KBM-7 (cell line): Measurements from ENCODE around the gene SMARCC1.

Experiments
- DNase-seq: peaks from one replicate; pipeline ENCODE4 v3.0.0-alpha.2; 2015
- in situ Hi-C: fragments of 300-500 bp; cut with MboI; formaldehyde crosslinking; loops from 2 replicates; pipeline ENCODE4 v1.14.3; 2020; ENCODE audit warnings: low sequenced_read_pairs, low pct_unique_long_range_greater_than_20kb, mixed read lengths

The SMARCC1 gene

GRCh38 chr3:47714606-47715005 lies 67.1 kb downstream of the SMARCC1 start:
- in situ Hi-C loops, result no loop called here
- no peak for DNase-seq

GRCh38 chr3:47713655-47714054 lies 68.0 kb downstream of the SMARCC1 start:
- DNase-seq, result no peak
- in situ Hi-C loops, result no loop called here

- in situ Hi-C loops, result no loop called here
- no peak for DNase-seq
Measured at GRCh38 chr3:47712398-47712797, 69.3 kb downstream of the SMARCC1 start.

GRCh38 chr3:47711596-47711995 lies 70.1 kb downstream of the SMARCC1 start:
- in situ Hi-C loops, result no loop called here
- DNase-seq, result no peak

DNA sequence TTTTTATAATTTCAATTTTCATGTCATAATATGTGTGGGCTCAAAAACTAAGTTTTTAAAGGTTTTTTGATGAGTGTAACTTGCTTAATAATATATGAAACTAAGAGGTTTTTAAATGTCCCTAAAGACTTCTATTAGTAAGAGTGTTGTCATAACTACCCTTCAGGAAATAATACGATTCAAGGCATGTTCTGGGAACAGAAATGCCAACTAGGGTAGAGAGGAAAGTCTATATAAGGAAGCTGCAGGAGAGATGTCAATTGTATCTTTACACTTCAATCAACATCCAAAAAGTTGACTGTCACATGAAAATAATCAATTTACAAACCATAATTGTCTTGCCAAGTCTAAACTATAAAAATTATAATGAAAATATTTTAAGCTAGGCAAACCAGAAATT lies 76.3 kb downstream of the SMARCC1 start:
- in situ Hi-C loops, result no loop called here
- no peak for DNase-seq

GRCh38 chr3:47704237-47704612 lies 77.5 kb downstream of the SMARCC1 start:
- in situ Hi-C loops, result no loop called here
- DNase-seq, result no peak

DNA sequence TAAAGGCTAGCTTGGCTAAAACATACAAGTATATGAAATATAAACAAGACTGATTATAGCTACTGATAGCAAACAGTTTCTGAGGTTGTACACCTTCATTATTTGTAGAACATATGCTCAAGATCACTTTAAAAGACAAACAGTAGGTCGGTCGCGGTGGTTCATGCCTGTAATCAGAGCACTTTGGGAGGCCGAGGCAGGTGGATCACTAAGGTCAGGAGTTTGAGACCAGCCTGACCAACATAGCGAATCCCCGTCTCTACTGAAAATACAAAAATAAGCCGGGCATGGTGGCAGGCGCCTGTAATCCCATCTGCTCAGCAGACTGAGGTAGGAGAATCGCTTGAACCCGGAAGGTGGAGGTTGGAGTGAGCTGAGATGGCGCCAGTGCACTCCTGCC lies 80.3 kb downstream of the SMARCC1 start:
- in situ Hi-C loops, result no loop called here
- DNase-seq, result no peak

DNA sequence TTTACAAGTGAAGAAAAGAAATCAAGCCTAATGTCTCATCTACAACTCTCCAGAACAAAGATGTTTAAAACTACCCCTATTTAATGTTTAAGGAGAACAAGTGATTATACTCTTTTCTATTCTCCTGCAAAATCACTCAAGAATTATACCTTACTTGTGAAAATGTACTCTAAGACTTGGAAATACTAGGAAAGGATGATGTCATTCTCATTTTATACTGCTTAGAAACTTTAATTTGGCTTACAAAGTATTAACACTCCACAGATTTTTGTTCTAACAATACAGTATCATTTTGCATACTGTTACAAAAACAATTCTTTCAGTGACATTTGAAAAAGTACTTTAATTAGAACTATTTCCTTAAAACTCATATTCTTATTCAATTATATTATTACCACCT lies 89.5 kb downstream of the SMARCC1 start:
- DNase-seq, result no peak
- in situ Hi-C loops, result no loop called here

DNA sequence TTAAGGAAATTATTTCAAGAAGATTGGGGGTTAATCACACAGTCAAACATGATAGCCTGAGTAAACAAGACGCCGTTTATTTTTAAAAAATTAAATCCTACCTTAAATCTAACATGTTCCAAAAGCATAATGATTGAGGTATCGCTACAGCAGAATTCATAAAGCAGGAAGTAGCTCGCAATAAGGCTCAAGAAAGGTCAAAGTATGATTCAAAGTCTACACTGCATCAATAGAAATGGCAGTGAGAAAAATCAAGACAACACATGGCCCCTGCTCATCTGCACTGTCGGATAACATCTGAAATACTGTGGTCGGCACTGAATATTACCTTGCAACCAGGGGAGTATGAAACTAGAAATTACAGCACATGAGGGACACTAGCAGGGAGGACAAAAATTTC lies 93.2 kb downstream of the SMARCC1 start:
- DNase-seq, result no peak
- in situ Hi-C loops, result no loop called here

DNA sequence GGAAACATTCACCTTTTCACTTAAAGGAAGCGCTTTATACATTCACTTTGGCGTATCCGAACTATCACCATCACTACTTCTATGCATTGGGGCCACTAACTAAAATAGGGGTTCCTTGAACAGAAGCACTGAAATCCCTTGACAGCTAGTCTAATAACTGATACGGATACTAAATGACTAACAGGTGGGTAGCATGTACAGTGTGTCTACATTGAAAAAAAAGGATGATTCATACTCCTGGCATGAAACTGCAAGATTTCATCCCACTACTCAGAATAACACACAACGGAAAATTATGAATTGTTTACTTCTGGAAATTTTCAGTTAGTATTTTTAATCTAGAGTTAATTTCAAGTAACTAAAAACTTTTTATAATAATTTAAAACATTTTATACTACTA lies 96.7 kb downstream of the SMARCC1 start:
- in situ Hi-C loops, result no loop called here
- DNase-seq, result no peak

DNA sequence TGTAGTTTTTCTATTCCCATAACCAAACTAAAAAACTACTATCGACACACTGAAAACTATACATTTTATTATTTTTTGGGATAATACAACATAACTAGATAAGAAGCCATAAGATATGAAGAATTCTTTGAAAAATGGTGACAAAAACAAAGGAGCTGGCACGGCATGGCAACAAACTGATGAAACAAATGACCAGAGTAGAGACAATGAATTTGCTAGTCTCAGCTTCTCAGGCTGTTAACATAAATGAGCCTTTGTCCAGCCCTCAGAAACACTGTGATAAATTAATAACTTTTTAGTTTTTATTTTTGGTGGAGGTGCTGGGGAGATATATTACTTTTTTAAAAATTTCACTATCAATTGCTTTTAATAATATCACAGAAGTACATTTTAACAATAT lies 100.7 kb downstream of the SMARCC1 start:
- in situ Hi-C loops, result no loop called here

DNA sequence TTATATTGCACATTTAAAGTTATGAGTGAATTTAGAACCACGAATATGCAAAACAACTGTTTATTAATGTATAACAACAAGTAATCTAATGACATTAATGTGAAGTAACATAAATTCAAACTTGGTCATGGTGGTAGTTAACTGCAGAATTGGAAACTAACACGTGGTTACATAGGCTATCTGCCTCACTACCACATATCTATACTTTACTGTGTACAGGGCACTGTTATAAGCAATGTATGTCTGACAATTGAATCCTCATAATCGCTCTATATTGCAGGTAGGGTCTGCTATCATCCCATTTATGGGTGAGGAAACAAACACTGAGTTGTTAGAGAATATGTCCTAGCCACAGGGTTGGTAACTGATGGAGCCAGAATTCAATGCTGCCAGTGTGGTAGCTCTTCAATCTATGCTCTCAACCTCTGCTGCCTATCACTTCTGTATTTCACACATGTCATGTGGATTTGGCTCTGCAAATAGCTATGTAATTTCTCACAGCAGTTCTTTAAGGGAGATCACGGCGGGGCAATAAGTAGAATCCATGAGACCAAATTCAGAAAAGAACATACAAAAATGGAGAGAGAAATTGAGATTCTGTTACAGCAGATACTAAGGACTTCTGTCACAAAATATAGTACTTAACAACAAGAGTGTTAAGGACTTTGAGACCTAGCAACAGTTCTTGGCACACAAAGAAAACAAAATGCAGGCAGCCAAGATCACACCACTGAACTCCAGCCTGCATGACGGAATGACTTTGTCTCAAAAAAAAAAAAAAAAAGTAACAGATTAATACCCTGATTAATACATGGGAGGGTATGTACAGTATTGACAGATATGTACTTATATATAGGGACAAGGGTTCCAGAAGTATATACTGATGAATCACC lies 103.0 kb downstream of the SMARCC1 start:
- no peak for DNase-seq
- in situ Hi-C loops, result no loop called here

More for the DNA sequence above, 100.7 kb downstream of the SMARCC1 start:
- no peak for DNase-seq

GRCh38 chr3:47669026-47669749 lies 112.5 kb downstream of the SMARCC1 start:
- in situ Hi-C loops, result no loop called here
- DNase-seq, result no peak

GRCh38 chr3:47666118-47666517 lies 115.6 kb downstream of the SMARCC1 start:
- in situ Hi-C loops, result no loop called here
- no peak for DNase-seq

DNA sequence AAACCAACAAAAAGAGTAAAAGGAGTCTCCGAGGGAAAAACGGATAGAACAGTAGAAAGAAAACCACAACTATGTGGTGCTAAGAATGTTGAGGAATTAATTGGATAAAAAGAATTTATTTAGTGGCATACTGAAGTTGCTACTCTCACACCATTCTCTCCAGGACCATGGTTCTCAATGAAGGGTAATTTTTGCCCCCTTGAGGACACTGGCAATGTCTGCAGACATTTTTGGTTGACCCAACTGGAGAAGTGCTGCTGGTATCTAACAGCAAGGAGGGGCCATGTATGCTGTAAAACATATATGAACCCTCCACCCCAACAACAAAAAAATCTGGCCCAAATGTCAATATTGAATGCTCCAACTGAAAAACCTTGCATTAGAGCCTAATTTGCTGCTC lies 117.2 kb downstream of the SMARCC1 start:
- in situ Hi-C loops, result no loop called here
- peak; percentile 13 for DNase-seq

DNA sequence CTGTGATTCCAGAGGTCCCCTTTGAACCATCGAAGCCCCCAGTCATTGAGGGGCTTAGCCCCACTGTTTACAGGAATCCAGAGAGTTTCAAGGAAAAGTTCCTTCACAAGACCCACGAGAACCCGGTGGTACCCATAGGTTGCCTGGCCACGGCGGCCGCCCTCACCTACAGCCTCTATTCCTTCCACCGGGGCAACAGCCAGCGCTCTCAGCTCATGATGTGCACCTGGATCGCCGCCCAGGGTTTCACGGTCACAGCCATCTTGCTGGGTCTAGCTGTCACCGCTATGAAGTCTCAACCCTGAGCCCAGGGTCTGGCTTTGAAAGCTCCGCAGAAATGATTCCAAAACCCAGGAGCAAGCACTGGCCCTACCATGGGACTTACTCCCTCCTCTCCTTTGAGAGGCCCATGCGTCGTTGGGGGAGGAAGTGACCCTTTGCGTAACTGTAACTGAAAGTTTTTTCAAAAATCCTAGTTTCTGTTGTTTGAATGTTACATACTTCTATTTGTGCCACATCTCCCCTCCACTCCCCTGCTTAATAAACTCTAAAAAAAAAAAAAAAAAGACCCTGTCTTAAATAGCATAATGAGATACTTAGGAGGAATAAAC lies 118.0 kb downstream of the SMARCC1 start:
- in situ Hi-C loops, result no loop called here
- DNase-seq, result no peak

DNA sequence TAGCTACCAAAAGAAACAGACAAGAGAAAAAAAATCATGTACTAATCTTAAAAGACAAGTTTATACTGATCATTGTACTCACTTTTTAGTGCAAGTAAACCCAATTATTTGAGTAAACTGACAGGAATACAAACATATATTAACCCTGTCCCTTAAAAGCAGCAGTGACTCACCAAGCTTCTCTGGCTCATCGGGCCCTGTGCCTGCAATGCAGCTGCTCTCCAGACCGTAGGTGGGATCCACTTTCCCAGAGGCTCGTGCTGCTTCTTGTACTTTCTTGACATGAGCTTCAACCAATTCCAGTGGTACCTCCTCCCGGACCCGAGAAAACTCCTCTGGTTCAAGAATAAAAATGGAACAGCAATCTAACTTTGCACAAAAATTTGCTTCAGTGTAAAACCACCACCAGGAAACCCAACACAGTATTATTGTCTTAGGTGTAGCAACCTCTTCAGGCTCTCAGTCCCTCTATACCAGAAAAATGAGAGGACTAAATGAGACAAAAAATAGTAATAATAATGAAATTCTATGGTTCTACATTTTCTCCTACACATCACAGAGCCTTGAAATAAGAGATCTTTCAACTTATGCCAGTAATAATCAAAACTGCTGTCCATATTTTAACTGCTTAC lies 120.5 kb downstream of the SMARCC1 start:
- in situ Hi-C loops, result no loop called here
- no peak for DNase-seq

GRCh38 chr3:47658444-47658843 lies 123.2 kb downstream of the SMARCC1 start:
- in situ Hi-C loops, result no loop called here
- DNase-seq, result no peak

DNA sequence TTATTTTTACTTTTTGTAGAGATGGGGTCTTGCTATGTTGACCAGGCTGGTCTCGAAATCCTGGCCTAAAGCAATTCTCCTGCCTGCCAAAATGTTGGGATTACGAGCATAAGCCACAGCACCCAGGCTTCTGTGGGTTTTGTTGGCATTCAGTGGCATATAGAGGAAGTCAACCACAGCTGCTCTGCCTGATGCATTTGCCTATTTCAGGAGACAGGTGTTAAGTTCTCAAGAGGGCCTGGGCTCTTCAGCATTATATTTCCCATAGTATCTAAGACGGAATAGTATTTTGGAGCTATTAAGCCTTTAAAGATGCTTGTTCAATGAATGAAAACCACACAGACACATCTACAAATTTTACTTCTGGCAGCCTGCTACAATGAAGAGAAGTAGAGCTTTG lies 129.6 kb downstream of the SMARCC1 start:
- DNase-seq, result no peak
- in situ Hi-C loops, result no loop called here

GRCh38 chr3:47650294-47650693 lies 131.4 kb downstream of the SMARCC1 start:
- in situ Hi-C loops, result no loop called here

More at GRCh38 chr3:47650294-47650693, 131.4 kb downstream of the SMARCC1 start:
- no peak for DNase-seq
